Measurements from ENCODE around the gene ELOB. TPM values are rescaled to one million over a fixed set of nuclear protein-coding genes. Genes with fewer than 3 reads are reported as not detected.

The ELOB gene
- total and polyA plus RNA-seq, 2 of the 8 experiments (the other 6 are each of a cell fraction or from before 2014, with no cell fraction given), result 237 to 1,357 TPM

DNA sequence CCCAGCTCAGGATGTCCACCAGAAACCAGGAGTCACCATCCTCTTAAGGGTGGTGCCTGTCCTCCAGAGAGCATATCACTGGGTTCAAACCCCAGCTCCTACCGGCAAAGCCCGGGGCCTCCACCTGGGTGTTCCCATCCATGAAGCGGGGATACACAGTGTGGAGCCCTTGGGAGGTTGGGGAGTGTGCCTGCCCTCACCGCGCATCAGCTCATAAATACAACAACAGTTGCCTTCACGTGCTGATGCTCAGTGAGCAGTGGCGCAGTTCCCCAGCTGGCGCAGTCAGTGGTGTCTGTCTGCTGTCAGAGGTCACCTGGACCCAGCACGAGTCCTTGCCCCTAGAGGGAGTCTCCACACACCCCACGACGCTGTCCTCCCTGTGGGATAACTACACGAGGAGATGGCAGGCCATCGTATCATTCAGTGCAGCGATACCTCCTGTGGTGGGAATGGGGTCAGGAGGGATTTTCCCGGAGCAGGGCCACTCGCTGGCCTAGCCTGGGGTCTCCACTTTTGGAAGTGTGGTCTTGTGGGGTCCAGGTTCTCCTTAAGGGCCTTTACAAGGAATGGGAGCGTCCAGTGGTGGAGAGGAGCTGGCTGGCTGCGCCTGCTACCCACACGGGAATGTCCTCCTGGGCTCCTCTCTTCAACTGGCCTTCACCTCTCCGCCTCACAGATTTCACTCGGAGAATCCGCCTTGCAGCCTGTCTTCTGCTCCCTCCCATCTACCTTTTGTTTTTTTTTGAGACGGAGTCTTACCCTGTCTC, 2.3 kb upstream of the ELOB start:
- CTCF ChIA-PET (ENCODE audit: partially characterized antibody), result interaction anchor here (0.5 to 1.3 kb wide), 8 partner anchors 11 to 930 kb away, joined by 3 to 5 read pairs (median 3); no protein-coding TSS in a partner anchor
- TF ChIP-seq EP300 (IDR thresholded peaks at IDR 0.05; ENCODE audit: borderline replicate concordance in 1 of 2, low read depth in 2 of 2, low read length in 2 of 2) (no peak), GTF2F1 (IDR thresholded peaks at IDR 0.05; ENCODE audit: borderline replicate concordance, low read depth, low read length) (no peak)

More for the DNA sequence above, 2.3 kb upstream of the ELOB start:
- no peak overlapping the region for H3K18ac ChIP-seq (ENCODE audit: extremely low read depth, low read length)
- no peak overlapping the region; a peak in 1 of 4 replicates for H3K4me2 ChIP-seq (ENCODE audit: insufficient read depth in 1 of 2, low read depth in 2 of 2, low read length in 2 of 2)
- DNase-seq (ENCODE audit: low read depth in 1 of 2, low spot score in 2 of 2), result no peak
- H3K4ac ChIP-seq (replicated peaks; ENCODE audit: insufficient read length, low read depth, low read length), result no peak overlapping the region
- no peak overlapping the region for H2AFZ ChIP-seq (ENCODE audit: low read length)
- no peak overlapping the region for H3K27ac ChIP-seq (ENCODE audit: low read depth, low read length)
- peaks cover 0 to 6% of the 10 kb centered on the region in 2 experiments for H4K20me1 ChIP-seq (replicated peaks in 1 of 2; ENCODE audit: control insufficient read depth in 1 of 2, insufficient read depth in 2 of 2, low read length in 2 of 2)
- H3K9me3 ChIP-seq (ENCODE audit: insufficient read depth in 2 of 2, low read depth in 1 of 2, low read length in 1 of 2), result no peaks in the 10 kb centered on the region
- H2BK12ac ChIP-seq (ENCODE audit: low read depth, low read length), result no peak overlapping the region
- H4K91ac ChIP-seq (replicated peaks; ENCODE audit: insufficient read length, low read length), result no peak overlapping the region
- no peak overlapping the region for H3K4me3 ChIP-seq (ENCODE audit: extremely low read depth in 1 of 4, insufficient read depth in 2 of 4, low read depth in 3 of 4, low read length in 4 of 4)
- 0 out of 2 replicates have a peak overlapping the region, but pooled peaks have one; percentile 21 for H2BK5ac ChIP-seq (ENCODE audit: low read depth, low read length)
- peaks cover 6 to 15% (median 8%) of the 10 kb centered on the region in 4 experiments; a peak in 5 of 8 replicates for H3K36me3 ChIP-seq (ENCODE audit: control insufficient read depth in 2 of 4, insufficient read depth in 4 of 4, low read length in 3 of 4)
- H2BK120ac ChIP-seq (replicated peaks; ENCODE audit: low read depth, low read length), result no peak overlapping the region
- peaks cover 10% of the 10 kb centered on the region; the same call in 1 of the 2 replicates for H3K79me1 ChIP-seq (ENCODE audit: low read depth, low read length)
- no peak overlapping the region for H2BK20ac ChIP-seq (ENCODE audit: low read length)
- peaks cover 10% of the 10 kb centered on the region; the same call in 1 of the 2 replicates for H3K23me2 ChIP-seq (ENCODE audit: low read depth, low read length)
- H3K9ac ChIP-seq (replicated peaks in 1 of 4; ENCODE audit: extremely low read depth in 1 of 4, low read depth in 3 of 4, low read length in 3 of 4), result no peak overlapping the region
- no peak overlapping the region for H4K5ac ChIP-seq (ENCODE audit: insufficient read length, low read depth, low read length)
- WGBS, 2 experiments (ENCODE audit: extremely low coverage in 1 of 2, insufficient coverage in 1 of 2, insufficient read length in 1 of 2, insufficient replicate concordance in 2 of 2, low coverage in 1 of 2, low lambda C conversion rate in 2 of 2, missing lambda C conversion rate in 1 of 2), result 92% methylated on average over 23 of the region's 23 CpGs; no CpG with 5 or more reads in 1 of the 2 experiments
- H3K23ac ChIP-seq (ENCODE audit: insufficient read length), result no peak overlapping the region
- no peak overlapping the region for H3K56ac ChIP-seq (replicated peaks; ENCODE audit: insufficient read length, low read depth, low read length)
- H3K27me3 ChIP-seq (replicated peaks in 1 of 4; ENCODE audit: control insufficient read depth in 3 of 4, extremely low read depth in 1 of 4, insufficient read depth in 3 of 4, low read length in 3 of 4), result no peaks in the 10 kb centered on the region; a peak in 1 of 7 replicates
- H3K14ac ChIP-seq (ENCODE audit: insufficient read length), result no peak overlapping the region
- FAIRE-seq, result no peak
- peaks cover 12 to 30% of the 10 kb centered on the region in 2 experiments for H3K79me2 ChIP-seq (ENCODE audit: control insufficient read depth in 1 of 2, insufficient read depth in 2 of 2, low read length in 2 of 2)
- H3K4me1 ChIP-seq (replicated peaks in 1 of 4; ENCODE audit: control insufficient read depth in 3 of 4, insufficient read depth in 4 of 4, low read length in 3 of 4), result peaks cover 0 to 4% (median under 1%) of the 10 kb centered on the region in 4 experiments; a peak in 5 of 7 replicates
- POLR2A ChIA-PET (ENCODE audit: partially characterized antibody), result interaction anchor here (0.8 to 9.5 kb wide), 12 partner anchors 8 to 89 kb away, joined by 3 to 180 read pairs (median 6); partner anchors contain the start of genes PRSS33 and SRRM2
- H2AK5ac ChIP-seq (ENCODE audit: low read depth, low read length), result no peak overlapping the region
- no peak overlapping the region for H4K8ac ChIP-seq (ENCODE audit: extremely low read depth, insufficient read depth, low read length)
- no peak overlapping the region for H2BK15ac ChIP-seq (ENCODE audit: low read length)
